T-helper 2 cell treated with Interferon-gamma antibody and Interleukin-4, amounts not matched to agents 5 μg/mL and 100 μg/mL, for 36 hours (primary cell): ENCODE results near the gene SLC9A7.

Source experiments
- DNase-seq: peaks from one replicate; pipeline ENCODE4 v3.0.0; 2021; ENCODE audit warnings: low spot score
- H3K27ac Mint-ChIP-seq: one replicate; pipeline ENCODE4 v1.8.0; 2021; ENCODE audit warnings: mild to moderate bottlenecking, mixed read lengths
- H3K27me3 Mint-ChIP-seq: one replicate; pipeline ENCODE4 v1.8.0; 2021; ENCODE audit warnings: low read depth, mixed read lengths
- H3K36me3 Mint-ChIP-seq: one replicate; pipeline ENCODE4 v1.8.0; 2021; ENCODE audit warnings: low read depth, mixed read lengths
- H3K4me1 Mint-ChIP-seq: one replicate; pipeline ENCODE4 v1.8.0; 2021; ENCODE audit warnings: low read depth, mixed read lengths
- H3K4me3 Mint-ChIP-seq: one replicate; pipeline ENCODE4 v1.8.0; 2022; ENCODE audit warnings: mild to moderate bottlenecking, moderate library complexity, mixed read lengths
- H3K9me3 Mint-ChIP-seq: one replicate; pipeline ENCODE4 v1.8.0; 2021; ENCODE audit warnings: mixed read lengths

Gene SLC9A7

DNA sequence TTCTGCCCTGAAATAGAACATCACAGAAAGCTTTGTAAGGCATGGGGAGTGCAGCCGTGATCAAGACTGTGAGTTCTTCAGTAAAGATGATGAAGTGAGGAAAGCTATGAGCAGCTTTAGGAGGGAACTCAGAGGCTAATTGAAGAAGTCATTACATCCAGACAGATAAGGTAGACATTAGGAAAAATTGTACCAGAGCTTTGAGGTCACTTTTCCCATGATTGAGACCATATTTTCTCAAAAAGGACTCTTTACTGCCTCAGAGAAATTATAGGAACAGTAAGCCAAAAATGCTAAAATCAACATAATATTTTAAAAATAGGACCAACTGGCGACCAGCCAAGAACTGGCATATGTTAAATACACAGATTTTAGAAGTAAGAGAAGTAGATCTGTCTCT lies 174.2 kb downstream of the SLC9A7 start:
- no peaks in the 10 kb centered on the region for H3K9me3 Mint-ChIP-seq
- H3K27ac Mint-ChIP-seq: no peak overlapping the region
- no peak overlapping the region for H3K4me3 Mint-ChIP-seq
- H3K27me3 Mint-ChIP-seq: no peaks in the 10 kb centered on the region
- peaks cover 17% of the 10 kb centered on the region for H3K4me1 Mint-ChIP-seq
- no peak for DNase-seq
- H3K36me3 Mint-ChIP-seq: peaks cover 3% of the 10 kb centered on the region

DNA sequence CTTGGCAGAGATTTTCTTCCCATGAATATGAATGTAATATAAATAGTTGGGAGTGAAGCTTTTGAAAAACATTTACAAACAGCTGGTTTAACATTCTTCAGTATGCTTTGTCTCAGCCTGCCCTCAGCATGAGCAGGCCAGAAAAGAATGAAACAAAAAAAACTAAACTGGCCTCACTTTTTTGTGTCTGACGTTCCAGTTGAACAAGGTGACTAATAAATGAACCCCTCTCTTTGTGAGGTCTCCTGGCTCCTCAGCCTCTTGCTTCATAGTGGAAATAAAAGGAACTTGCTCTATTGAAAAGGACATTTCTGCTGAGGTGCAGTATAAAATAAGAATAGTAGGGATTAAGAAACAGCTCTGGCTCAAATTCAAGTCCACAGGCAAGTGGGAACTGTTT lies 176.0 kb downstream of the SLC9A7 start:
- no peaks in the 10 kb centered on the region for H3K27me3 Mint-ChIP-seq

DNA sequence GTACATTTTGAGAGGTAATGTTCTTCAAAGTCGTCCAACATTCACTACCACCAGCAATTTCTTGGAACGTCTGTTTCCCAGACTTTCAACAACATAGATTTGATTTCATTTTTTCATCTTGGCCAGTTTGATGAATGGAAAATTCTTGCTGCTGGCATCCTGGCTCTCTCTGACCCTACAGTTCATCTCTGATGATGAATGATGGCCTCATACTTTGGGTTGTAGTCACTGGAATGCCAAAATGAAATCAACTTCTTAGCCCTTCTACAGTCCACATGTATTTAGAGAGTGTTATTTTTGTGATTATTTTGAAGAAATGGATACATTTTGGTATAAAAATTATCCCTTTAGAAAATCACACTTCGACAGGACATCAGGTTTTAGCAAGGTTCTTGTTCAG lies 176.6 kb downstream of the SLC9A7 start:
- Mint-ChIP-seq H3K4me3 (no peak overlapping the region), H3K27ac (no peak overlapping the region), H3K9me3 (no peaks in the 10 kb centered on the region), H3K27me3 (no peaks in the 10 kb centered on the region), H3K36me3 (peaks cover 14% of the 10 kb centered on the region), H3K4me1 (peaks cover 22% of the 10 kb centered on the region)
- no peak for DNase-seq

More for the DNA sequence above, 176.0 kb downstream of the SLC9A7 start:
- Mint-ChIP-seq H3K36me3 (peaks cover 10% of the 10 kb centered on the region), H3K9me3 (no peaks in the 10 kb centered on the region), H3K4me3 (no peak overlapping the region), H3K27ac (no peak overlapping the region), H3K4me1 (peaks cover 23% of the 10 kb centered on the region)
- DNase-seq: no peak

DNA sequence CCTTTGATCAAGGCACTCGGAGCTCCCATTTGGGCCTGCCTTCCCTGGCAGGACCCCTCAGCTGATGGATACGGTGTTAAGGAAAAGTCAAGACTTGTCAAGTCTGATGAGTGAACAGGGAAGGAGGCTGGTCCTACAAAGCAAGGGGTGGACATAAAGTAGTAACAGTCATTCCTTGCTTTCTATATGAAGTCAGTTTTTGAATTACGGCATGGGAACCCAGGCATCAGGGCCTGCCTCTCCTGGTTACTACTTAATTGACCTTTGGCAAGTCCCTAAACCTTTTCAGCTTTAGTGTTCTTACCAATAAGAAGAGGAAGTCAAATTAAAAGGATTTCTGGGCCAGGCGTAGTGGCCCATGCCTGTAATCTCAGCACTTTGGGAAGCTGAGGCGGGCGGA lies 178.3 kb downstream of the SLC9A7 start:
- no peak for DNase-seq
- no peaks in the 10 kb centered on the region for H3K9me3 Mint-ChIP-seq
- peaks cover 22% of the 10 kb centered on the region for H3K36me3 Mint-ChIP-seq
- H3K4me1 Mint-ChIP-seq: peaks cover 31% of the 10 kb centered on the region
- no peak overlapping the region for H3K4me3 Mint-ChIP-seq
- H3K27me3 Mint-ChIP-seq: peaks cover 5% of the 10 kb centered on the region
- no peak overlapping the region for H3K27ac Mint-ChIP-seq

DNA sequence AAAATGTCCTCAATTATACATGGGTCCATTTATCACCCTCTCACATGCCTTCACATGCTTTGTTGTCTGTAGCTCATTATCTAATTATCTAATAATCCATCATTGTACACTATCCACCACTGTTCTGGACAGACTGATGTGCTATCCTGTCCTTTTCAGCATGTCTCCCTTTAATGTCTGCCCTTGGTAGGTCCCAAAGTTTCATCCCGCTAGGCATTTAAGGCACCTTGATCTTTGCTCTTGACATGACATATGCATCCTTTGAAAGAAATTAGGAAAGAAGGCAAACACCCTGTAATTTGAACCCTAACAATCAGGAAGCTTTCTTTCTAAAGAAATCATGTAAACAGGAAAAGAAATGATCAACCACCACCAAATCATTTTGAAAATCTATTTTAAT lies 179.7 kb downstream of the SLC9A7 start:
- H3K4me3 Mint-ChIP-seq: peak overlapping the region; percentile 2
- no peaks in the 10 kb centered on the region for H3K9me3 Mint-ChIP-seq
- H3K4me1 Mint-ChIP-seq: peaks cover 33% of the 10 kb centered on the region
- peaks cover 5% of the 10 kb centered on the region for H3K27me3 Mint-ChIP-seq
- no peak for DNase-seq
- no peak overlapping the region for H3K27ac Mint-ChIP-seq
- H3K36me3 Mint-ChIP-seq: peaks cover 22% of the 10 kb centered on the region

DNA sequence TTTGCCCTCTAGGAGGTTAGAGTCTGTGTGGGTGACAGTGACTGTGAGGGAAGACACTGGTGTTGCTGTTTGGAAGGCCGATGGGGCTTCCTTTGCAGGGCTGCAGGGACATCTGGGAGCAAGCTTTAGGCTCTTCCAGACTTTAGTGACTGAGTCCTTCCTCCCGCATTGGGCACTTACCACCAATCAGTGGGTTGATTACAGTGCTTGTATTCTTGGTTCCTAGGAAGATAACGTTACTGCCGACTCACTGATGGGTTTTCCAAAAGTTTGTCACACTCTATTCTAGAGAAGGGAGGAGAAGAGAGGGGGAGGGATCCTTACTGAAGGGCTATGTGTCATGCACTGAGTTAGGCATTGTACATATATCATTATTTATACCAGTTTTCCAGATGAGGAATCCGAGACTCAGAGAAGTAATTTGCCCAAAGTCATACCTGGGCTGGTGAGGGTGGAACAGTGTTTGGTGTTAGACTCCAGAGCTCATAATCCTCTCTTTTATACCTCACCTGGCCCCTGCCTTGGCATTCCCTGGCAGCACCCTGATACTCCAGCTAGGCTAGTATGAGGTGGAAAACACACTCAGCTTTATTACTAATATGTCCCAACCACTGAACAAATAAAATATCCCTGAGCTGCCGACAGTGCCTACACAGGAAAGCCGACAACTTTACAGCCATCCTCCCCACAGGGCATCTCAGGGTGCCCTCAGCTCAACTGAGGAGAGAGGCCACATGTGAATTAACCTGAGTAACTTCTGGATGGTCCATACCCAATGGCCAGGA lies 181.5 kb downstream of the SLC9A7 start:
- no peak for DNase-seq
- H3K36me3 Mint-ChIP-seq: peaks cover 22% of the 10 kb centered on the region
- H3K27me3 Mint-ChIP-seq: peaks cover 5% of the 10 kb centered on the region
- H3K9me3 Mint-ChIP-seq: no peaks in the 10 kb centered on the region
- H3K4me1 Mint-ChIP-seq: peaks cover 37% of the 10 kb centered on the region
- peak overlapping the region; percentile 61 for H3K4me3 Mint-ChIP-seq
- H3K27ac Mint-ChIP-seq: no peak overlapping the region

DNA sequence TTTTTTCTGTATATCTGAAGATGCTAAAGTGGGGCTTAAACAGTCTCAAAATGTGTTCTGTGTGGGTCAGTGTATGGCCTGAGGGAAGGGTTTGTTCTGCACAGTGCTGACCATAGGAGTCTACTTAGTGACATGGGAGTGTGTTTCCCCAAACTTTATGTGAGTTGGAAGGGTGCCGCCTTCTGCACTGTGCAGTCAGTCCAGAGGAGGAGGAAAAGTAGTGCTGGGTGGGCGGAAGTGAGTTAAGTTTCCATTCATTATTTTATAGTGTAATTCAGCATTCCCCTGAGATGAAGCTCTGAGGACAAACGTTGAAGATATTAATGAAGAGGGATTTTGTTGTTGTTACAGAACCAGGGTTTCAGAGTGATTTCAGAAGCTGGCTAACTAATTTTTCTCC lies 182.5 kb downstream of the SLC9A7 start:
- Mint-ChIP-seq H3K27me3 (peaks cover 5% of the 10 kb centered on the region), H3K9me3 (no peaks in the 10 kb centered on the region), H3K4me3 (peak overlapping the region; percentile 78), H3K27ac (no peak overlapping the region), H3K36me3 (peaks cover 21% of the 10 kb centered on the region), H3K4me1 (peaks cover 44% of the 10 kb centered on the region)
- DNase-seq: no peak

DNA sequence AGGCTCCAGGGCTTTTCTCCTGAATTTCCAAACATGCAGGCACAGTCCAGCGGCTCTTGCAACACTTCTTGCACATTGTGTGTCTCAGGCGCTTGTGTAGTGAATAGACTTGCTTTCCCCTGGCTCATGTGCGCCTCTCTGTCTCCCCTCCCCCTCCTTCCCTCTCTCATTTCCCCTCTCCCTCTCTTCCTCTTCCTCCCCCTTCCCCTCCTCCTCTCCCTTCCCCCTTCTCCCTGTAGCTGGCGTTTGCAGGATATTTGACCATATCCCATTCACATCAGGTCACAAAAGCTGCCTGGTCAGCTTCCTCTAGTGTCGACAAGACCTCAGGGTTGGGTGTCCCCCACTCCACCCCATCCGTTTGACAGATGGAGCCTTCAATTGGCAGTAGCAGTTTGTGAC lies 182.9 kb downstream of the SLC9A7 start:
- no peak overlapping the region for H3K27ac Mint-ChIP-seq
- peaks cover 5% of the 10 kb centered on the region for H3K27me3 Mint-ChIP-seq
- peaks cover 44% of the 10 kb centered on the region for H3K4me1 Mint-ChIP-seq
- peak overlapping the region; percentile 78 for H3K4me3 Mint-ChIP-seq
- no peak for DNase-seq
- peaks cover 21% of the 10 kb centered on the region for H3K36me3 Mint-ChIP-seq
- no peaks in the 10 kb centered on the region for H3K9me3 Mint-ChIP-seq

DNA sequence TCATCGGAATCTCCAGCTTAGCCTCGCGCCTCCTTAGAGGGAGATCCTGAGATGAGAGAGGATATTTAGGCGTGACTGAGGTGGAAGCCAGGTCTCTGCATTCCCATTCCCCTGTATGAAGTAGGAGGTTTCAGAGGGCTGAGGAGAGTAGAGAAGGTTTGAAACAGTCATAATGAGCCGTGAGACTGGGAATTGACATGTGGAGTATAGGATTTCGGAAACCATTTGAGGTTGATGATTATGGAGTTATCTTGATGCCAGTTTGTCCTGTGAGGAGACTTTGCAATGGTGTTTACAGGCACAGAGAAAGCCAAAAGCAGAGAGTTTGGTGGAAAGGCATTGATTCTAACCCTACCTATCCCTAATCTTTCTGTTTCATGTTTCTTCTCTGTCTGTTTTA lies 183.3 kb downstream of the SLC9A7 start:
- Mint-ChIP-seq H3K4me3 (peak overlapping the region; percentile 78), H3K27ac (no peak overlapping the region), H3K9me3 (no peaks in the 10 kb centered on the region), H3K4me1 (peaks cover 44% of the 10 kb centered on the region), H3K27me3 (peaks cover 5% of the 10 kb centered on the region), H3K36me3 (peaks cover 21% of the 10 kb centered on the region)
- DNase-seq: no peak

DNA sequence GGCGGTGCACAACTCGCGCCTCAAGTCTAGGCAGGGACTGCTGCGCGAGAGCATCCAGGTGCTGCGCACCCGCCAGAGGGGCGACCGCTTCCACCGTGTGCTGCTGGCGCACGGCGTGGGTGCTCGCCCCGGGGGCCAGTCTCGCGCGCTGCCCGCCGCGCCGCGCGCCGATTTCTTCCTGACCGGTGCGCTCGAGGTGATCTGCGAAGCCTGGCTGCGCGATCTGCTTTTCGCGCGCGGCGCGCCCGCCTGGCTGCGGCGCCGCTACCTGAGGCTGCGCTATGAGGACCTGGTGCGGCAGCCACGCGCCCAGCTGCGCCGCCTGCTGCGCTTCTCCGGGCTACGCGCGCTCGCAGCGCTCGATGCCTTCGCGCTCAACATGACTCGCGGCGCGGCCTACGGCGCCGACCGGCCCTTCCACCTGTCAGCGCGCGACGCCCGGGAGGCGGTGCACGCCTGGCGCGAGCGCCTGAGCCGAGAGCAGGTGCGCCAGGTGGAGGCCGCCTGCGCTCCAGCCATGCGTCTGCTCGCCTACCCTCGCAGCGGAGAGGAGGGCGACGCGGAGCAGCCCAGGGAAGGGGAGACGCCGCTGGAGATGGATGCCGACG lies 184.0 kb downstream of the SLC9A7 start:
- H3K27me3 Mint-ChIP-seq: peaks cover 5% of the 10 kb centered on the region
- peak; percentile 18 for DNase-seq

DNA sequence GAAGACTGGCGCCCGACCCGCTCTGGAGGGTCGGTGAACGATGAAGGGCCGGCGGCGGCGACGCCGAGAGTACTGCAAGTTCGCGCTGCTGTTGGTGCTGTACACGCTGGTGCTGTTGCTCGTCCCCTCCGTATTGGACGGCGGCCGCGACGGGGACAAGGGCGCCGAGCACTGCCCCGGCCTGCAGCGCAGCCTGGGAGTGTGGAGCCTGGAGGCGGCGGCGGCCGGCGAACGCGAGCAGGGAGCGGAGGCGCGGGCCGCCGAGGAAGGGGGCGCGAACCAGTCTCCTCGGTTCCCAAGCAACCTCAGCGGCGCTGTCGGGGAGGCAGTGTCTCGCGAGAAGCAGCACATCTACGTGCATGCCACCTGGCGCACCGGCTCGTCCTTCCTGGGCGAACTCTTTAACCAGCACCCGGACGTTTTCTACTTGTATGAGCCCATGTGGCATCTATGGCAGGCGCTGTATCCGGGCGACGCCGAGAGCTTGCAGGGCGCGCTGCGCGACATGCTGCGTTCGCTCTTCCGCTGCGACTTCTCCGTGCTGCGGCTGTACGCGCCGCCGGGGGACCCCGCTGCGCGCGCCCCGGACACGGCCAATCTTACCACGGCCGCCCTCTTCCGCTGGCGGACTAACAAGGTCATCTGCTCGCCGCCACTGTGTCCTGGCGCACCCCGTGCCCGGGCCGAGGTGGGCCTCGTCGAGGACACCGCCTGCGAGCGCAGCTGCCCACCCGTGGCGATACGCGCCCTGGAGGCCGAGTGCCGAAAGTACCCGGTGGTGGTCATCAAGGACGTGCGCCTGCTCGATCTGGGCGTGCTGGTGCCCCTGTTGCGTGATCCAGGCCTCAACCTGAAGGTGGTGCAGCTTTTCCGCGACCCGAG lies 184.8 kb downstream of the SLC9A7 start:
- H3K4me3 Mint-ChIP-seq: peak overlapping the region; percentile 63
- H3K27ac Mint-ChIP-seq: peak overlapping the region; percentile 75
- peaks cover 13% of the 10 kb centered on the region for H3K36me3 Mint-ChIP-seq
- no peaks in the 10 kb centered on the region for H3K9me3 Mint-ChIP-seq
- peaks cover 5% of the 10 kb centered on the region for H3K27me3 Mint-ChIP-seq
- H3K4me1 Mint-ChIP-seq: peaks cover 38% of the 10 kb centered on the region
- peak; percentile 35 for DNase-seq

More for the DNA sequence above, 184.0 kb downstream of the SLC9A7 start:
- Mint-ChIP-seq H3K4me3 (peak overlapping the region; percentile 63), H3K4me1 (peaks cover 44% of the 10 kb centered on the region), H3K36me3 (peaks cover 19% of the 10 kb centered on the region), H3K9me3 (no peaks in the 10 kb centered on the region), H3K27ac (peak overlapping the region; percentile 41)

DNA sequence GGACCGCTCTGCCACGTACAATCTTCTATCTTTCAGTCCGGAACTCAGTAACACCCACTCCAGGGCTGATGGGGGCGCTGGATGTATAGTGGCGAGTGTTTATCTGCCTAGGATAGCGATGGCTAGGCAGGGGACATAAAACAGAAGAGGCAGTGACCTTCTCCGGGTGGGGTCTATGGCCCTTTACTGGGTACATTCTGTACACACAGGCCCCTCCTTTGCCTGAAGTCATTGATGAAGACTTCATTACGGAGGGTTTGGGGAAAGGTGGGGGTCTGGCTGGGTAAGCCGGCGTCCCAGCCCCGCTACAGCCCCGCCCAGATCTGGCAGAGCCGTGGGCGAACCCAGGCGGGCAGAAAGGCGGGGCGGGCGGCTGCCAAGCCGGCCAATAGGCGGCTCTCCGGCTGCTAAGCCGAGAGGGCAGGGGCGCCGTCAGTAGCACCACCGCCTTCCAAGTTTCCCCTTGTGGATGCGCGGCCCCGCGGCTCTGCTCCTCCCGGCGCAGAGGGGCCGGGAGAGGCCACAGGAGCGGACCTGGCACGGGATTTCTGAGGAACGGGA lies 185.5 kb downstream of the SLC9A7 start, which contains the start of gene CHST7:
Gene CHST7 (plus strand): TSS at position 435 of the 561 bp plus-strand sequence. CDS start 167 bp downstream, outside the sequence.
- peak; percentile 54 for DNase-seq
- peaks cover 5% of the 10 kb centered on the region for H3K27me3 Mint-ChIP-seq
- peaks cover 13% of the 10 kb centered on the region for H3K36me3 Mint-ChIP-seq
- peaks cover 35% of the 10 kb centered on the region for H3K4me1 Mint-ChIP-seq
- no peaks in the 10 kb centered on the region for H3K9me3 Mint-ChIP-seq
- H3K27ac Mint-ChIP-seq: peak within 1 kb of the TSS; percentile 78
- H3K4me3 Mint-ChIP-seq: peak within 1 kb of the TSS; percentile 63

DNA sequence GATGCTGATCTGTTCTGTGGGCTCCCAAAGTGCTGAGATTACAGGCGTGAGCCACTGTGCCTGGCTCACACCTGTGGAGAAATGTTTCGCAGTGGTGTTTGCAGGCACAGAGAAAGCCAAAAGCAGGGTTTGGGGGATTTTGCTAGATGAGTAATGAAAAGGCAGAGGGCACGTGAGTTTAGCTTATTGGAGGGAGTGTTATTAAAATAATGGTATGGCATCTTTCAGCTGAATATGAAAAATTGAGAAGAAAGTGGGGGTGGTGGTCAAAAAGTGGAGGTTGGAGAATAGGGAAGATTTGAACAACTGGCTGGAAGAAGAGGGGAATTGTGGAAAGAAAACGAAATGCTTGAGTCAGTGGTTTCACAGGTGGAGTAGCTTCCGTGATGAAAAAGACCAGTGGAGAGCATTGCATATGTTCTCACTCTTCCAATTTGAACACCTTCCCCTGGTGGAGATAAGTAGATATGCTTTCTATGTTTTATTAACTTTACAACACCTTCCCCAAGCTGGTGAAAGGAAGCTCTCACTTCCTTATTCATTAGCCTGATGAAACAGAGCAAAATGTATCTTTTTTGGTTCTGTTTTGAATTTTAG lies 186.5 kb downstream of the SLC9A7 start:
- no peak for DNase-seq
- Mint-ChIP-seq H3K9me3 (no peaks in the 10 kb centered on the region), H3K4me1 (peaks cover 33% of the 10 kb centered on the region), H3K27ac (peak overlapping the region; percentile 78), H3K4me3 (peak overlapping the region; percentile 63), H3K36me3 (peaks cover 8% of the 10 kb centered on the region), H3K27me3 (peaks cover 5% of the 10 kb centered on the region)
